ENCODE data around the gene USP49. TPM values are rescaled to one million over a fixed set of nuclear protein-coding genes. Genes with fewer than 3 reads are reported as not detected.
A peak's percentile ranks its signal among the peaks of the same experiment; 100 is the strongest.

USP49 gene
- total and polyA plus RNA-seq, 2 of the 13 experiments (the other 11 are each of a cell fraction or from before 2014, with no cell fraction given): 2.9 to 4.3 TPM

- TF ChIP-seq GMEB2 (CRISPR knock-in tag; IDR thresholded peaks at IDR 0.05; ENCODE audit: low read depth) (no peak), SNAPC4 (CRISPR knock-in tag; IDR thresholded peaks at IDR 0.05) (peak; percentile 94), TP53 (CRISPR knock-in tag; conservative IDR thresholded peaks at IDR 0.05) (peak; percentile 80), ZNF513 (CRISPR knock-in tag; conservative IDR thresholded peaks at IDR 0.05) (no peak), RORA (CRISPR knock-in tag; IDR thresholded peaks at IDR 0.05) (no peak; the same call in 1 of the 2 replicates), CEBPZ (IDR thresholded peaks at IDR 0.05; ENCODE audit: low read length) (no peak), POGK (CRISPR knock-in tag; conservative IDR thresholded peaks at IDR 0.05) (peak; percentile 76), XBP1 (CRISPR knock-in tag; IDR thresholded peaks at IDR 0.05) (no peak), HNRNPLL (IDR thresholded peaks at IDR 0.05; ENCODE audit: low read depth, low read length, poor library complexity, severe bottlenecking) (peak; percentile 83)
Measured at GRCh38 chr6:41920921-41921711, 25.9 kb upstream of the USP49 start, which contains the start of the genes BYSL and MED20 (continued).
